Inferior parietal cortex (tissue), 1 donor: ENCODE data around the gene GOSR1.
"Not testable (repeated sequence)": the region's sequence is repeated elsewhere in the genome, so short reads cannot be mapped to it uniquely, and the experiment has no call there.

Experiments used
- DNase-seq: peaks from one replicate; pipeline ENCODE4 v3.0.0-alpha.2; 2016; ENCODE audit errors: extremely low spot score

The GOSR1 gene

DNA sequence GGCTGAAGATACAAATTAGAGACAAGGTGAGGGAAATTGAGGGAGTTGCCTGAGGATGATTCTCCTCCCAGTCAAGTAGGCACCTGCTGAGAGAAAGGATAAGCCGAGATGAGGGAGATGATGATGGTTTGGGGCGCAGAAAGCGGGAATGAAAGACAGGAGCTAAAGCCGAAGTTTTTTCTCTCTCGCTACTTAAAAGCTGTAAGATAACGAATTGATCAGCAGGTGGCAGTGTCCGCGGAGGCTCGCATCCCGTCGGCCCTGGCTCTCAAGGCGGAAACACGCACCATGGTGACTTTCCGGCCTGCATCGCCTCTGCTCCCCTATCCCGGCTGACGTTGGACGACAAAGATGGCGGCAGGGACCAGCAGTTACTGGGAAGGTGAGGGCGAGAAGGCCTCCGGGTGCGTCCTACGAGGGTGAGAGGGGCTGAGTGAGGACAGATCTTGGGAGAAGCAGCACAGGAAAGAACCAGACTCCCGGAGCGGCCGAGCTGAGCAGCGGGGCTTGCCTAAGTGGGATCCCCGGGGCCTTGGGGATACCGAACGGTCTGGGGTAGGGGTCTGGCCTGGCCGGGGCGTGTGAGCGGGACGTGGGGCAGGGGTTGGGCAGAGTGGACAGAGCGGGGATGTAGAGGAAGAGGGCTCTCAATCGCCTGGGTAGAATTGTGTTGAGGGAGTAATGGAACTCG, at the start of gene GOSR1:
Gene GOSR1 (plus strand): TSS at position 326 of the 691 bp plus-strand sequence. CDS start 26 bp downstream, at position 352.
- DNase-seq: peak; percentile 98

DNA sequence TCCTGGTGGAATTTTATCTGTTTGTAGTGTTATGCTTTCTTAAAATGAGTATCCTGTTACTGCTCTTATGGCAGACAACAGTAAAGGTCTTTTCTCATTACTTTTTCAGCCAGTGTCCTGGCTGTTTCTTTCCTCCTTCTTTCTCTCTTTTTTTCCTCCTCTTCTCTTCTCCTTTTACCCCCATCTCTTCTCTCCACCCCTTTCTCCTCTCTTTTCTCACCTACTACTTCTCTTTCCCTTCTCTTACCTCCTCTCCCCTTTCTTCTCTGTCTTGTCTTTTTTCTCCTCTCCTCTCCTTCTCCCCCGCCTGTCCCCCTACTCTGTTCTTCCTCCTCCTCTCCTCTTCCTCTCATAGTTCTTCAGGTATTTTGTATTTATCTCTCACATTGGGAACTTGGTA, 49.6 kb upstream of the GOSR1 start:
- no peak for DNase-seq

DNA sequence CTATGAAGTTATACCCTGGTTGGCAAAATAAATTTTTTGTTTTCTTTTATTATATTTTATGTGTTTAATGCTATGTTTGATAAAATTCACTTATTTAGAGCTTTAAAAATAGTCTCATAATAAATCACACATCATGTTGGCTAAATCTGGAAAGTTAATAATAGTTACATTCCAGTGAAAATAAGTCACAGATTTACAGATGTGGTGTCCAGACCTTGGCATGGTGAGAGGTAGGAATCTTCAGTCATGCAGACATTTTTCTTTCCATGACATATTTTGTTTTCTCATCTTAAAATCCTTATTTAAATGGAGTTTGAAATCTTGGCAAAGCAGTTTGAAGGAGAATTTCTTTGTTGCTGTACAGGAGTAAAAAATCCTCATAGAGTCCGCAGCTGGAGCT, 48.1 kb upstream of the GOSR1 start:
- no peak for DNase-seq

DNA sequence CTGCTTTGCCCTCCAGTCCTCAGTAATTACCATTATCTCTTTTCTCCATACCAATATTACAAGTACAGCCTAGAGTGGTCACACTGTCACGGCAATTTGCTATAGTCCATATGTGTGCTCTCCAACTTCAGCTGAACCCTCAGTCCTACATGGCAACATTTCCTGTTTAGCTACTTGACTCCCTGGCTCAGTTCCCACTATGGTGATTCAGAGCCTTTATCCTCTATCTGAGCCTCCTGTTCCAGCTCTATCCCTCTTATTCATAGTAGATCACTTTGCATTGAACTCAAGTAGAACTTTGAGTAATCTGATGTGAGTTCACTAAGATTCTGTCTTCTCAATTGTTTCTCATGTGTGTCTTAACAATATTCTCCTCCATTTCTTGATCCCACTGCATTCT, 43.7 kb upstream of the GOSR1 start:
- peak; percentile 19 for DNase-seq

DNA sequence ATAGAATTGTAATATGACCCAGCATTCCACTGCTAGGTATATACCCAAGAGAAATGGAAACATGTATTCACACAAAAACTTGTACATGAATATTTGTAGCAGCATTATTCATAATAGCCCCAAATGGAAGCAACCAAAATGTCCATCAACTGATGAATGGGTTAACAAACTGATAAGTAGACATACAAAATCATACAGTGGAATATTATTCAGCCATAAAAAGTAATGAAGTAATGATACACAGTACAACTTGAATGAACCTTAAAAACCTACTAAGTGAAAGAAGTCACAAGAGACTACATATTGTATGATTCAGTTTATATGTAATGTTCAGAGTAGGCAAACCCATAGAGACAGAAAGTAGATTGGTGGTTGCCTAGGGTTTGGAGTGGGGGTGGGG, 40.5 kb upstream of the GOSR1 start:
- DNase-seq: no peak

DNA sequence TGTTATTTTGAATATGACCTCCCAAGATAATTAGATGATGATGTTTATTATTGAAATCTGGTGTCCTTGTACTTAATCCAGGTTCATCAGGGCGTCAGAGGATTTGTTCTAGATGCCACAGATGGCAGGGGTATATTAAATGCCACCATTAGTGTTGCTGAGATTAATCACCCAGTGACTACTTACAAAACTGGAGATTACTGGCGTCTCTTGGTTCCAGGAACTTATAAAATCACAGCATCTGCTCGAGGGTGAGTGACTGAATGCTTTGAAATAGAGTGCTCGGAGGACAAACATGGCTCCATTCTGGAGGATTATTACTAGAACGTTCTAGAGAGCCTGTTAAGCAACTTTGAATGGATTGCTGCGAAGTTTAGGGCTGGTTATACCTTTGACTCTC, 33.5 kb upstream of the GOSR1 start:
- DNase-seq: no peak

DNA sequence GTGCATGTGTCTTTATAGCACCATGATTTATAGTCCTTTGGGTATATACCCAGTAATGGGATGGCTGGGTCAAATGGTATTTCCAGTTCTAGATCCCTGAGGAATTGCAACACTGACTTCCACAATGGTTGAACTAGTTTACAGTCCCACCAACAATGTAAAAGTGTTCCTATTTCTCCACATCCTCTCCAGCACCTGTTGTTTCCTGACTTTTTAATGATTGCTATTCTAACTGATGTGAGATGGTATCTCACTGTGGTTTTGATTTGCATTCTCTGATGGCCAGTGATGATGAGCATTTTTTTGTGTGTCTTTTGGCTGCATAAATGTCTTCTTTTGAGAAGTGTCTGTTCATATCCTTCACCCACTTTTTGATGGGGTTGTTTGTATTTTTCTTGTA, 30.6 kb upstream of the GOSR1 start:
- DNase-seq: not testable (repeated sequence)

DNA sequence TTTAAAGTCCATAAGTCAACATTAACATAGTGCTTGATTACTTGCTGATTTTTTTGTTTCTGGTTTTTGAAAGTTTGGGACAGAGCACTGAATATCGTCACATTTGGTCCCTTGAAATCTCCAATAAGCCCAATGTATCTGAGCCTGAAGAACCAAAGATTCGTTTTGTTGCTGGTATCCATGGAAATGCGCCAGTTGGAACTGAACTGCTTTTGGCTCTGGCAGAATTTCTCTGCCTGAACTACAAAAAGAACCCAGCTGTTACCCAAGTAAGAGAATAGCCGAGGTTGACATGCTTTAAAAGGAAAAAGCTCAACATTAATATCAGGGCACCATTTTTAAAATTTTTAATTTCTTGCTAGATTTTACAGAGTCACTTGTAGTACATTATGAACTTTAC, 27.7 kb upstream of the GOSR1 start:
- peak; percentile 81 for DNase-seq

DNA sequence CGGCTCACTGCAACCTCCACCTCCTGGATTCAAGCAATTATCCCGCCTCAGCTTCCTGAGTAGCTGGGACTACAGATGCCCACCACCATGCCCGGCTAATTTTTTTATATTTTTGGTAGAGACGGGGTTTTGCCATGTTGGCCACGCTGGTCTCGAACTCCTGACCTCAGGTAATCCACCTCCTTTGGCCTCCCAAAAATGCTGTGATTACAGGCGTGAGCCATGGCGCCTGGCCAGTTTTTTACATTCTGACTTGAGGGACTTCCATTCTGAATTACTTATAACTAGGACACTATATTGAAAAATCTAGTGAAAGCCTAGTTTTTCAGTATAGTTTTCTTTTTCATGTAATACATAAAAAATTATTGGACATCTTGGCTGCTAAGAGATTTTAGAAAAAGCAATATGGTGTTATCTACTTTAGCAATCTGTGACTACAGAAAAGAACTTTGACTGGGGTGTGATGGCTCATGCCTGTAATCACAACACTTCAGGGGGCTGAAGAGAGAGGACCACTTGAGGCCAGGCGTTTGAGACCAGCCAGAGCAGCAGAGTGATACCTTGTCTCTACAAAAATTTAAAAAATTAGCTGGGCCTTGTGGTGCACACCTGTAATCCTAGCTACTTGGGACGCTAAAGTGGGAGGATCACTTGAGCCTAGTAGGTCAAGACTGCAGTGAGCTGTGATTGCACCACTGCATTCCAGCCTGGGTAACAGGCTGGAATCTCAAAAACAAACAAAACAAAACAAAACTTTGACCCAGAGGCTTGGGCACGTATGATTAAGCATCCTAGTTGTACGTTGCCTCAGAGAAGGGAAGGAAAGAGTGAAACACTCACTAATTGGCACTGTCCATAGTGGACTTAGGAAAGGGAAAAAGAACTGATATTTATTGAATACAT, 26.8 kb upstream of the GOSR1 start:
- no peak for DNase-seq

DNA sequence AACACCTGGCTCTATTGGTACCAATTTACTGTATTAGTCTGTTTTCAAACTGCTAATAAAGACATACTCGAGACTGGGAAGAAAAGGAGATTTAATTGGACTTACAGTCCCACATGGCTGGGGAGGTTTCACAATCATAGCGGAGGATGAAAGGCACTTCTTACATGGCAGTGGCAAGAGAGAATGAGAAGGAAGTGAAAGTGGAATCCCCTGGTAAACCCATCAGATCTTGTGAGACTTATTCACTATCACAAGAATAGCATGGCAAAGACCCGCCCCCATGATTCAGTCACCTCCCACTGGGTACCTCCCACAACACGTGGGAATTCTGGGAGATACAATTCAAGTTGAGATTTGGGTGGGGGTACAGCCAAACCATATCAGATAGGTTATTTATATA, 22.6 kb upstream of the GOSR1 start:
- DNase-seq: no peak

DNA sequence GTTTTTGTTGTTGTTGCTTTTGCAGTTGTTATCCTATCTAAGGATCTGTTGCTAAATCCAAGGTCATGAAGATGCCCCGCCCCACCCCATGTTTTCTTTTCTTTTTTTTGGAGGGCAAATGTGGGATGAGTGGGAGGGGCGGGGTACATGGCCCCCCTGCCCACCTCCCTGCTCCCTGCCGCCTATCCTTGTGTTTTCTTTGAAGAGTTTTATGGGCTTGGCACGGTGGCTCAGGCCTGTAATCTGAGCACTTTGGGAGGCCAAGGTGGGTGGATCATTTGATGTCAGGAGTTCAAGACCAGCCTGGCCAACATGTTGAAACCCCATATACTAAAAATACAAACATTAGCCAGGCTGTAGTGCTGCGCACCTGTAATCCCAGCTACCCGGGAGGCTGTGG, 18.8 kb upstream of the GOSR1 start:
- no peak for DNase-seq

DNA sequence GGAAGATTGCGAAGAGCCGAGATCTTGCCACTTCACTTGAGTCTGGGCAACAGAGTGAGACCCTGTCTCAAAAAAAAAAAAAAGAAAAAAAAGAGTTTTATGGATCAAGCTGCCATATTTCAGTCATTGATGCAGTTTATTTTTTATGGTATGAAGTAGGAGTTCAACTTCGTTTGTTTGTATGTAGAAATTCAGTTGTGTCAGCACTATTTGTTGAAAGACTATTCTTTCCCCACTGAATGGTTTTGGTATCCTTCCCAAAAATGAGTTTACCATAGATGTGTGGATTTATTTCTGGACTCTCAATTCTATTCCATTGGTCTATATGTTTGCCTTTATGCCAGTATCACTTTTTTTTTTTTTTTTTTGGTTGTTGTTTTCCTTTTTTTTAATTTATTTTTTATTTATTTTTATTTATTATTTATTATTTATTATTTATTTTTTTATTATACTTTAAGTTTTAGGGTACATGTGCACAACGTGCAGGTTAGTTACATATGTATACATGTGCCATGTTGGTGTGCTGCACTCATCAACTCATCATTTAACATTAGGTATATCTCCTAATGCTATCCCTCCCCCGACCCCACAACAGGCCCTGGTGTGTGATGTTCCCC, 18.3 kb upstream of the GOSR1 start:
- not testable (repeated sequence) for DNase-seq

DNA sequence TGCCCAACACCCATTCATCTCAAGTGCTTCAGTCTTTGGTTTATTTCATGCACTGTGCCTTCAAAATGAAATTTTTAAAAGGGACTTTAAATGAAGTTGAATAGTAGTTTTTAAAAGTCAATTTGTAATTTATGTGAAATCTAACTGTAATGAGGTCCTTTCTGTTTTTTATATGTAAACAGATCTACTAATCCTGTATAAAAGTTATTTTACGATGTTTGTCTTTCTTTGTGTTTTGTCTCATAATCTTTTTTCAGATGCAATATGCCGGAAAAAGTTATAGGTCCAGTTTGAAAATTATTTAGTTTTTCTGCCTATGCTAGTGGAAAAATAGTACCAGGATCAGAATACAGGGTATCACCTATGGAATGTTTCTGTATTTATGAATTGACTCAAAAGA, 8.7 kb upstream of the GOSR1 start:
- no peak for DNase-seq

DNA sequence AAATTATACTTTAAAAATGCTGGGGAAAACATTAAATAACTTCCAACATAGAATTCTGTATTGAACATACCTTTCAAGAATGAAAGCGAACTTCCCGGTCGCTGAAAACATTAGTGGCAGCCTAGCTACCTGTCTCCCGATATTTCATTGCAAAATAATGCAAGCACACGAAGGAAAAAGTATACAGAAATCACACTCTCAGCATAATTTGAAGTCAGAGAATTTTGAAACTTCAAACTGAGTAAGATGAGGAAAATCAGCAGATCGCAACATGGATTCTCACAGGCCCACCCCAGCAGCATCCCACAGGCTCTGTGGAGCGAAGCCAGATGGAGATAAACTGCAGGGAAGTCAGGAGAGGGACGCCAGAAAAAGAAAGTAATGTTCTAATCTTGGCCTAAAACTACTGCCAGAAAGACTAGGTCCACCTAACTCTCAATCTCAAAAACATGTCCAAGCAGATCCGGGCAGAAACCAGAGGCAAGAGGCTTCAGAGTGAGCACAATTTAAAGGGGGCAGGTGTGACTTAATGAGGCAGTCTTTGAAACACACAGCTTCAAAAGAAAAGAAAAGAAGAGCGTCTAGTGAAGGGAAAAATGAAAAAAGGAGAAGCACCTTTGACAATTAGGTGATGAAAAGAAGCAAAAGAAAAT, 4.8 kb upstream of the GOSR1 start:
- DNase-seq: no peak

DNA sequence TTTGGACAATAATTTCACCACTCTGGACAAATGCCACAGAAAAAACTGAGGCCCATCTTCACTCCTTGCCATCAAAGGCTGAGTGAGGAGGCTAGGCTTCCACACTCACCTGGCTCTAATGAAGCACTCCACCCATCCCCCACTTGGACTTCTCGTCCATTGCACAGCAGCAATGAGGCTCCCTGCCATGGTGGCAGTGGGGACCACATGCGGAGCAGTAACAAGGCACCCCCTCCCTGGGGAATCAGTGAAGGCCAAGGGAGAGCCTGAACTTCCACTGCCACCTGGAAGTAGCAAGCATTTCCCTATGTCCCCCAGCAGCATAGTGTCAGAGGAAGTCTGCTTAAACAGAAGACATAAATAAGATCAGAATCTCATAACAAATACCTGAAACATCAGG, 2.0 kb upstream of the GOSR1 start:
- no peak for DNase-seq

DNA sequence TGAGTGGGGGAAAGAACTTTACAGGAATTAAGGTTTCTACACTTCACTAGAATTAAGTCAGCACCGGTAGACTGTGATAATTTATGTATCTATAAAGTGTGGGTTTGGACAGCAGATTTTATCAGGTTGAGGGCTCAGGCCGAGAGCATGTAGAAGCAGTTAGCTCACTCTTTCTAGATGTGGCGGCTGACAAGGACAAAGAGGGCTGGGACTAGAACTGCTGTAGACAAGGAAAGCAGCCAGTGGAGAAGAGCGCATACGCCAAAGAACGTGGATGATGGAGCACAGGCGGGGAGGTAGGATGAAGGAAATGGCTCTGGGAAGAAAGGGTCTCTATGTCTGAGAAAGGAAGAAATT, 504 bp upstream of the GOSR1 start:
- DNase-seq: no peak

DNA sequence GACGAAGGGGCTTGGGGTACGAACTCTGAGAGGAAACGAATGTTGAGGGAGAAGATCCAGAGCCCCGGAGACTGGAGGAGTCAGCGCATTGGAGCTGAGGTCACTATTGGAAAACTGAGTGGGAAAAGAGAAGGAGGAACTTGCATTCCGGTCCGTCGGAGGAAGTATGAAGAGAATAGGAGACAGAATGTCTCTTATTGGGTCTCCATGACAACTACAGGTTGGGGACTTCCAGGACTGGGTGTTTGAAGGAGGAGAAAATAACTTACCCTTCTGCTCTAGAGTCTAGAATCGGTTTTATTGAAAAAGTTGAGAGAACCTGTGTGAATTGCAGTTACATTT, 537 bp downstream of the GOSR1 start:
- DNase-seq: no peak

DNA sequence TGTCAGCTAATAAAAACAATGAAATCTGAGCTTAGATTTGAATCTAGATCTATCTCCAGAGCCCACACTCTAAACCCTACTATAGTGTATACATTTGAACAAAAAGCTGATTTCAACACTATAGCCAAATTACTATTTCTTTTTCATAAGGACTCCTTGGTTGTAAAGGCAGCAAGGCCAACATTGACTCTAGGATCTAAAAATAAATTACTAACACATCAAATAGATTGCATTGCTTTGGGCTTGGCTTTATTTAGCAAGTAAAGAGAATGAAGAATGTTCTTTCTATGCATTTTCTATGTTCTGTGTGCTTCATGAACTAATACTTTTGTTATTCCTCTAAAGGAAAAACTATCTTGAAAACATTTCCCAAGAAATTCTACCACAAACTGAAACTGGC, 5.3 kb downstream of the GOSR1 start:
- DNase-seq: no peak

DNA sequence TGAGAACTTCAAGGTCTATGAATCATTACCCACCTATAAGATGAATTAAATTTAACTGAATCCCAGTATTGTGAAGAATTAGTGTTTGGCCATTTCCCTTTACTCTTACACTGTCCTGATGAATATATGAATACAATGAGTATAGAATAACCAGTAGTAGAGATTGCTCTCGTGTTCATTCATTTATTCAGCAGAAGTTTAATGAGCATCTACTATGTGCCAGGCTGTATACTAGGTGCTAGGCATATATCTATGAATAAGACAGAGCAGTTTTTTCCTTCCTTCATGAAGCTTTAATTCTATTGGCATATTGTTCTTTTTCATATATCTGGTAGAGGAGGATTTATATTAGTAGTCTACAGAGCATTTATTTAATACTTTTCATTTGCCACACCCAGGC, 6.0 kb downstream of the GOSR1 start:
- no peak for DNase-seq

DNA sequence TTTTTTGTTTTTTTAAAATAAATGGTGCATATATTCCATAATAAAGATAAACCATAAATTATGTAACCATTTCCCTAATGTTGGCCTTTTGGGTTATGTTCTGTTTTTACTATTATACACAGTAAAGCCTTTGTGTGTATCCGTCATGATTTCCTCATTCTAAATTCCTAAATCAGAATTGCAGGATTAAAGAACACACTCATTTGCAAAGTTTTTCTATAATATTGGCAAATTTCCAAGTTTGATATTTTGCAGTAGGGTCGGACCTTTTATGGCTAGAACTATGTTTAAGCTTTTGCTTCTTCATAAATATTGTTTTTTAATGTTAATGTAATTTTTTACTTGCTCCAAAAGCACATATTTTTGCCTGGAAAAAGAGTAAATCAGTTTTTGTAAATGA, 16.6 kb downstream of the GOSR1 start:
- no peak for DNase-seq

DNA sequence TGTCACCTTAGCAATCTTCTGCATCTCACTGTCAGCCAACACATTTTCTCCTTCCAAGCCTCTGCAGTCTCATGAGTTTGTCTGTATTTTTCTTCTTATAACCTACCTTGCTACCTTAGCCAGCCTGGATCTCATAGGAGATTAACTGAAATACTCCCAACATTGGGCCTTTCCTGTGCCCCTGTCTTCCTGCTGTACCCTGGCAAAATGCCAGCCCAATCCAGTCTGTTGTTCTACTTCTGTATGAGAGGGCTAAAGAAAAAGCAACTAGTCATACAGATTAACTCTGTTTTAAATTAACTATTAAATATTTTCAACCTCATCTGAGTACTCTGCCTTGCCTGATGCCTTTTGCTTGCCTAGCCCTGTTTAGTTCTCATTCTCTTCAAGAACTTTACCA, 18.4 kb downstream of the GOSR1 start:
- no peak for DNase-seq

DNA sequence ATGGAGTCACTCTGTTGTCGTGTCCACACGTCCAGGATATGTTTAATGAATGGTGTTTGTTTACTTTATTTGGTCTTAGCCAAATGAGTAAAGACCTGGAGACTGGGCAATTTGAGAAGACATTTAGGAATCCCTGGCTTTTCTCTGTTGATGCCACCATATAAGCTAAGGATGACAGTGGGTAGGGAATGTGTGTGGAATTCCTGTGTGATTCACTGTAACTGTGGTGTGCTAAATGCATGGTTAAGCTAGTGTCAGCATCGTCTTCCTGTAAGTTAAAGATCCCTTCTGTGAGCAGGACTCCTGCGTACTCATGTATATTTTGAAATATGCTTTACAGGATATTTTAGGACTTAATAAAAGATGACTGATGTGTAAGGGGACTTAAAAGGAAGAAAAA, 26.4 kb downstream of the GOSR1 start:
- no peak for DNase-seq
